T-helper 2 cell (primary cell): ENCODE measurements around the gene GABBR2.
A peak's percentile ranks its signal among the peaks of the same experiment; 100 is the strongest.

Source experiments
- DNase-seq, 5 experiments: peaks; one replicate each; pipeline versions ENCODE4 v3.0.0 to v3.0.0-alpha.2; 2012 to 2022

GABBR2 gene

DNA sequence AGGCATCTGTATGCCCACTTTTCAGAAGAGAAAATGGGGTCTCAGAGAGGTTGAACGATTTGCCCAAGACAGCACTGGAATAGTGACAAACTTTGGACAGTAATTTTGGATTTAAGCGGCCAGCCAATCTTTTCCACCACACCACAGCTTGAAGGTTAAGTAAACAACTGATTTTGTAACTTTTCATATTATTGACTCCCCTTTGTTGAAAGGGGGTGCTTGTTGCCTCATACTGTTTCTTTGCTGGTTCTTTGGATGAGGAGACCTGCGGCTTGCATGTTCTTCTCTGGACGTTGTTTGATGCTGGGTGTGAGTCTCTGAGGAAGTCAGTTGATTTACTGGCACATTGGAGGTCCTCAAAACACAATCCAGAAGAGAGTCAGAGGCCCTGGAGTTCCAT lies 11.7 kb upstream of the GABBR2 start:
- no peak for DNase-seq

DNA sequence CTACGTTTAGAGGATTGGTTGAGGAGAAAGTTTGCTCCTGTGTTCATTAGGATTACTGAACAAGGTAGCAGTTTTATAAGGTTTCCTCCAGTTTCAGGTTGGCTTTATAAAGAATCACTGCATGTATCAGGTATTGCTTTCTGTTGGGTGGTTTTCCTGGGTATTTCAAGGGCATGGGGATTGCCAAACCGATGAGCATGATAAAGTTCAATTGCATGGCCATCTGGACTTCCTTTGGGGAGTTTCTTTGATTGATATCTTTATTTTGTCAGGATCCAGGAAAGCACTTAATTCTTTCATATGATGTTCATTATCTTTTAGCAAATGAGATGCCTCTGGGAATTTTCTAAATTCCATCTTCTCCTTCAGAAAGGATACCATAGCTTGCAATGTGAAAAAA lies 10.3 kb upstream of the GABBR2 start:
- no peak for DNase-seq

DNA sequence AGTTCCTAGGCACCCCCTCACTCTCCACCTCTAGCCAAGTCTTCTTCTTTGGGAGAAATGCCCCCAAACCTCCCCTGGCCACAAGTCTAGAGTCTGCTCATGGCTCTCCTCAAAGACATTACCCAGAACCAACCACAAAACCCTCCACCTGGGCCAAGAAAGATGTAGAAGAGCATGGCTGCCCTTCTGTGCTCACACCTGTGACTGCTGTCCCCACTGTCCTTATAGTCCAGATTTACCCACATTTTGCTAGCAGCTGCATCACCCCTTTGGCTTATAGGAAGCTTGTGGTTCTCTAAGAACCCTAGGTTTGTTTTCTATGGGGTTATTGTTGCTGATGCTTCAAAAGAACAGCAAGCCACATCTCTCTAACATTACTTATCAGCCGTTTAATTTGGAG lies 6.1 kb upstream of the GABBR2 start:
- no peak for DNase-seq

DNA sequence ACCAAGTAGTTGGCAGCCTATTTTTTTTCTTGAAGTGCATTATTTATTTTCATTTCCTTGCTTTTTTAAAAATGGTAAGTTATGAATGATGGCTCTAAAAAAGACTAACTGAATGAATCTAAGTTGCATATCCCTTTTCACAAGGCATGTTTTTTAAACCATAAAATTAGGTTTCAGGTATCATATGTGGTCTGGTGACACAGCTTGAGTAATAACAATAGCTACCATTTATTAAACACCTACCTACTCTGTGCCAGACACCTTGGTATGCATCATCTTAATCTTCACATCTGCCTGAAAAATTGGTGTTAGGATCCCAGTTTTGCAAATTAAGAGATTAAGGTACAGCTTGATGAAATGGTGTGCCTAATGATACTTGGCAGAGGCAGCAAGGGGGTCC lies 4.3 kb upstream of the GABBR2 start:
- DNase-seq = no peak

DNA sequence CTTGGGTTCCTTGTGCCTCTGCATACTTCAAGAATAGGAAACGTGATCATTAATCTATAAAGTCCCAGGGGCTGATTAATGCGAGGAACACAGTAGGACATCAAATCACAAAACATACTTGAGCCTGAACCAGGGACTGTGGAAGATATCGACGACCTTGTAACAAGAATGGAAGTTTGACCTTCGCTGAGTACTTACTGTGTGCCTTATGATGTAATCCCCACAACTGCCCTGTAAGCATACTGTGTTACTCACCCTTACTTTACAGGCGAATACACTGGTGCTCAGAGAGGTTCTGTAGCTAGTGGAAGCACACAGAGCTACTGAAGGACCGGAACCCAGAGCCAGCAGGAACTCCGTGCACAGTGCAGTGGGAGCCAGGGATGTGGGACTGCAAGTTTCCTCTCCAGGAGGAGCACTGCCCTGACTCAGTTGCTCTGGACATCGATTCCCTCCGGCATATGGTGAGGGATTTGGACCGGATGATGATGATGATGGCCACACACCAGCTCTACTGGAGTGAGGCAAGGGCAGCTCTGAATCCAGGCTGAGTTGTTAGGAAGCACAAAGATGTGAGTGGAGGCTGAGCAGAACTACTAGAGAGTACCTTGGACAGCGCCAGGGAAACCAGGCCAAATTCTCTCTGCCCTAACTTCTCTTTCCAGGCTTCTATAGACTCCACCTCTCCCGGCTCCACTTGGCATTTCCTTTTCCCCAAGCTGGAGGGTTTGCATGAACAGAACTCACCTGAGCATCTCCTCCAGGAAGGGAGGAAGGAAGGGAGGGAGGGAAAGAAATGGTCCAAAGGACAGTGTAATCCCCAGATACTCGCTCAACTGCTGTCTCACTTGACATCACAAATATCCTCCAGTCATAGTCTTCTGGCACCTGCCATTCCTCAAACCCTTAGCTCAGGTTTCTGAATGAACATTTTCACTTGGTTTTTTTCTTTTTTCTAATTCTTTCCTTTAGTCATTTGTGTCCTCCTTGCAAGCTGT lies 1.5 kb upstream of the GABBR2 start:
- DNase-seq = no peak

DNA sequence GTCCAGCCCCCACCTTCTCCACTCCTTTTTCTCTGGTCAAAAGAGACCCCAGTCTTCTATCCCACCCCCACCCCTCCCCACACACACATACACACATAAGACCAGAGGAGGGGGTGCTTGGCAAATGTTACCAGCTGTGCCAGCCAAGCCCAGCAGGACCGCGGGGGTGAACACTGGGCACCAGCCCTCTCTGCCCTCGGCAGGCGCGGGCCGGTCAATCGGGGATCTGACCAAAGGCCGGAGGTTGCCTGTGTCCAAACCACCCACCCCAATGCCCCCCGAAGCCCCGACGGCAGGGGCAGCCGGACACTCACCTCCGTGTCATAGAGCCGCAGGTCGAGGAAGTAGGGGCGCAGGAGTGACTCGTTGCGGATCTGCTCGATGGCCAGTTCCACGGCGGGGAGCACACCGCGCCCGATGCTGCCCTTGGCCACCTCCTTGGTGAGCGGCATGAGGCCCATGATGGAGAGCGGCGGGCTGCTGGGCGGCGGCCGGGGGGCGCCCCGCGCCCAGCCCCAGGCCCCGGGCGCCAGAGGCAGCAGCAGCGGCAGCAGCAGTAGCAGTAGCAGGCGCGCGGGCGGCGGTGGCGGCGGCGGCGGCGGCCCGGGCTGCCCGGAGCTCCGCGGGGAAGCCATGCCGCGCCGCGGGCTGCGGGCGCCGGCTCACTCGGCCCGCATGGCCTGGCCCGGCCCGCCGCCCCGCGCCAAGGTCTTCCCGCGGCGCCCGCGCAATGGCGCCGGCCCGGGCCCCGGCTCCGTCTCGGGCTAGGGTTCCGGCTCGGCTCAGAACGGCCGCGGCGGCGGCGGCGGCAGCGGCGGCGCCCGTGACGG lies 417 bp downstream of the GABBR2 start:
- DNase-seq = no peak

DNA sequence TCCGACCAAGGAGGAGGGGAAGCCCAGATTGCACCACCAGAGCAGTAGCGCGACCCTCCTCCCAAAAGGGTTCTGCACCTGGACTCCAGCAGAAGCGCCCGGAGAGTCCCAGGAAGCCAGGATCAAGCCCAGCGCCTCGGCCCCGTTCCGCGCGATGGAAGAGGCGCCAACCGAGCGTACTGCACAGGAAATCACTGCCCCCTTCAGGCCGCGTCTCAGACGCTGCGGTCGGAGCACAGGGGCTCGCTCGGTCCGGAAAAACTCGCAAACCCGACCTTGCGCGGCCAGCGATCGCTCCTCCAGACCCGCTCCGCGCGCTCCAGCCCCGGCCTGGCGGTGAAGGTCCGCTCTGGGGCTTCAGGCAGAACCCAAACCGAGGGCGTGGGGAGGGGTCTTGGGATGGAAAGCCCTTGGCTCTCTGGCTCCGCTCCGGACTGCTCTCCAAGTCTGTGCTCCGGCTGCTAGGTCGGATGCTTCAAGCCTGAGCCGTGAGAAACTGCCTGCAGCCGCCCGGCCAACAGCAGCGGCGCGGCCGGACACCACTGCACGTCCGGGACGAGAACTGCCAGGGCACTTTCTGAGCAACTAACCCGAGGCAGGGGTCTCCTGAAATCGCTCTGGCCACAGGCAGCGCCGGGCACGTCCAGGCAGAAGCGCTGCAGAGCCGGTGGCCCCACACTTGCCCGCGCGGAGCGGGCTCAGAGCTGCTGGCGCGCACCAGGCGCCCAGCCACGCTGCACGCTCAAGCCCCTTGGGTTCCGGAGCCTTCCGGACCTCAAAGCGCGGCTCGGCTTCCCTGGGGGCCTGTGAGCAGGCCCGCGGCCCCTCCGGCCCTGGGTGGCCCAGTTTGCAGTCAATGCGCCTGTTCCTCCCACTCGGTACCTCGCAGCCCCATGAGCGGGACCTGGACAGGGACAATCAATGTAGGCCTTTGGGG lies 1.3 kb downstream of the GABBR2 start:
- DNase-seq = peak in 1 of 5 experiments; percentile 25

DNA sequence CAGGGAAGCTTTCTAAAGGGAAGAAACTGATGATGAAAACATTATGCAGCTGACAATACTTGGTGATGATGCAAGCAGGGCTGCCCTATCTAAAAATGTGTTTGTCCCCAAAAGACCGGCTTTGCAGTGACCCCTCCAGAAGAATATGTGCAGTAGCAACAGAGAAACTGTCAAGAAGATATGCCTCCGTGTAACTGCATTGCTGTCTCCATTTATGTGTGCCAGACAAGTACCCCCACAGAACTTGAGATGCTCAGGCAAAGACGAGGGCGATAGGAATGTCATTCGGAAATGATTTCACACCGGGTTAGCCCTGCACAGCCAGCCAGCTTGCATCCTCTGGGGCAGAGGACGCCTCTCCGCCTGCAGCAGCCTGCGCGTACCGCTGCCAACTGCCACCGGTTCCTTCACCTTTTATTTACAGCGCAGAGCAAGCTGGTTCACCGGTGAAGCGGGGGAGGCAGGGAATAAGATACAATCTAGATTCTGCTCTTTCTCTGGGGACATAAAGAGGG lies 2.0 kb downstream of the GABBR2 start:
- DNase-seq = no peak

DNA sequence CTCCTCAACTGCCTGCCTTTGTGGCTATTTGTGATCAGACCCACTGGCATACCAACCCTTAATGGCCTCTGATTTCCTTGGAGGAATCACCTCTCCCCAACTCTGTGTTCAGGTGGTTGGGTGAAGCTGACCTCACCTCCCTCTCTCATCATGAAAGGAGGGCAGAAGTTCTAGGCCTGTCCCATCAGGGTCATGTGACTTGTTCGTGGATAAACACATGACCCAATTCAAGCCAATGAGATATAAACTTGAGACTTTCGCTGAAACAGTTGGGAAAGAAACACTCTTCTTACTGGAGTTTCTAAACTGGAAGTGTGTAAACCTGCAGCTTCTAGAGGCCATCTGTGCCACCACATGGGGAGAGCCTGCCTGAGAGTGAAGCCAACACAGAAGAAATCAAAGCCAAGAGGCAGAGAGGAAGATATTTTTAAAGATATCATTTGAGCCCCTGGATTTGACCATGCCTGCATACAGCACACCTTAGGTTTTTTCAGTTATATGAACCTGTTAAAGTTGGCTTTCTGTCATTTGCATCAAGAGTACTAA lies 5.8 kb downstream of the GABBR2 start:
- no peak for DNase-seq

DNA sequence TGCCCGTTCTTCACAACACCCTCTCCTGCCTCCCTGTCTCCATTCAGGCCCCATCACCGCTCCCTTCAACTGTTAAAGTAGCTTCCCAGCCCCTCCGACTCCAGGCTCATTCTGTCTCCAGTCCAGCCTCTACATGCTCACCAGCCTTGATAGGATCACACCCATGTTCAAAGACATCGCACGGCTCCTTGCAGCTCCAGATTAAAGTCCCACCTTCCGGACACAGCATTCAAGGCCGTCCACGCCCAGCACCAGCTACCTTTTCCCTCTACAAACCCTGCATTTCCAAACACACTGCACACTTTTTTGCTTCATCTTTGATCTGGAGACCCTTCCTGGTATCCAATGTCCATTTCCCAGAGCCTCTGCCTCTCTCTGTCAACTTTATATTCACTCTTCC lies 6.4 kb downstream of the GABBR2 start:
- DNase-seq = no peak

DNA sequence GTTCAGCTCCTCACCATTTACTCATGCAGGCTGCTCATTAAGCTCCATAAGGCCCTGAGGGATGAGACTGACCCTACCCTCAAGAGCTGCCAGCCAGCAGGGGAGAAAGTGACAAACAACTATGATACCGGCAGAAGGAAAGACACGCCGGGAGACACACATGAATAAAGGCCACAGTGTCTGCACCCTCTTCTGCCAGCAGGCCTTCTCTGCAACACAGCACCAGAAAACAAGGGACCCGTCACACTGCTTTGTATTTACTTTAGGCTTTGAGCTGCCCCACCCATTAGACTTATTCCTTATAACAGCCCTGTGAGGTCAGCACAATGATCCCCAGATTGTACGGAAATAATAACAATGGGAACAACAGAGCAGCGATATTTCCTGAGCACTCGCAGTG lies 7.2 kb downstream of the GABBR2 start:
- DNase-seq = no peak

DNA sequence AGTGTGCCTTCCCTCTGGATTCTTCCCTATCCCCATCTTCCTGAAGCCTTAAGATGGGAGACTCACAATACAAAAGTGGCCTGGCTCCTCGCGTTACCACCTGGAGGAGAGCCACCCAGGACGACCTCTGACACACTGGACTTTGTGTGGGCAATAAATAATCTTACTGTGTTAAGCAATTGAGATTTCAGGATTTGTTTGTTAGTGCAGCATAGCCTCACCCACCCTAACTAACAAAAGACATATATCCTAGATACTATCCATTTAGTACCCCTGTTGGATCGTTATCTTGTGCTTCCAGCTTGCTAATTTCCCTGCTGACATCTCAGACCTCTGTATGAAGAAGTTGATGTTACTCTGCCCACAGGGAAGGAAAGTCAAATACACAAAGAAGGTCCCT lies 7.9 kb downstream of the GABBR2 start:
- DNase-seq = no peak

DNA sequence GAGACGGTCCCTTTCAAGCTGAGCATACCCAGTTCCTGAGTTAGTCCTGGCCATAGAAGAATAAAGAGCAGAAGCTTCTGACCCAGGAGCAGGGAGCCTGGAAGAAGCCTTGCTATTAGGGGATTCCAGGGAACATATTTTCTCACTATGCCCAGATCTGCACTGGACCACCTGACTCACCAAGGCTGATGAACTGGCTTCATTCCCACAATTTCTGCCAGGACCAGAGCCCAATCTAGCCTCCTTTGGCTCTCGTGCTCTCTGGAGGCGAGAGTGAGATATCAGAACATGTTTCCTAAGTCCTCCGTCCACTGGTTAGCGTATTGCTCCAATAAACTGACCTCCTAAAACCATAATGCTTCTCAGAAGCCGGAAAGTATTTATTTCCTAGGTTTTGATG lies 9.9 kb downstream of the GABBR2 start:
- DNase-seq = no peak

DNA sequence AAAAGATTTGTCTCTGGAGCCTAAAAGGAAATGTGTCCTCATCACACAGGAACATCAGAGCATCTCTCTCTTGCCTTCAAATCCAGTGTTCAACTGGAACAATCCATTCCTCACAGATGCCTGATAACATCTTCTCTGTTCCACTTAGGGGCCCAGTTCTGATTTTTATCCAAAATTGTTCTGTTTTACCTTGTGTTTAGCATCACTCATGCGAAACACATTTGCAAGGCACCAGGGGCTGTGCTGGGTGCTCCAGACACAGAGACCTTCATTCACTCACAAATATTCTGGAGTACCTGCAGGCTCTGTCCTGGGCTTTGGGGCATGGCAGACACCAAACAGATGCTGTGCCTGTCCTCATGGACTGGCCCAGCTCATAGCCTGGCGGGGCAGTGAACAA lies 13.8 kb downstream of the GABBR2 start:
- no peak for DNase-seq

DNA sequence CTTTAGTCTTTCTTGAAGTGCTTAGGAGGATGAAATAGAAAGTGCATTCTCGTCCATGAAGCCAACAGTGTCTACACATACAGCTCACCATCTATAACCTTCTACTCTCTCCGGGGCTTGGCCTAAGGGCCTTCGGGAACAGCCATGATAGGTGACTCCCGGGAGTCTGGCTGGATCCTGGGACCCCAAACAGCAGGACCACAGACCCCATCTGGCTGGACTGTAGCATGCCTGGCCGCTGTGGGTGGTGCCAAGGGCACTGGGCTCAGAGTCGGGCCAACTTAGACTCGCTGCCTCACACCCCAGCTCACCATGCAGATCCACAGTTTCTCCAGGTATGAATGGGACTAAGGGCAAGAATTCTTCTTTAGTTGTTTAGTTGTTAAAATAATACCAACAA lies 16.3 kb downstream of the GABBR2 start:
- no peak for DNase-seq

DNA sequence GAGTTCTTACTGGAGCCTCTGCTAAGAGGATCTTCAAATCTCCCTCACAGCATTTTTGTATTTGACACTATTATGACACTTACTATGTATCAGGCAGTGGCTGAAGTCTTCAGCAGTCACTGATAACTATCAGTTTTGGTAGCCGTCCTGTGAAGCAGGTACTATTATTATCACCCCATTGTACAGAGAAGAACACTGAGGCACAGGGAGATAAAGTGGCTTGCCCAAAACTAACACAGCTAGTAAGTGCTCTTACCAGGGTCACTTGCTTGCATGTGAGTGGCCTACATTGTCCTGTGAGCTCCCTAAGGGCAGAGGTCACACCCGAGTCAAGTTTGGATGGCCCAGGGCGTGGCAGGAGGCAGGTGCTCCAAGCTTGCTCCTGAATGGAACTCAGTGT lies 16.8 kb downstream of the GABBR2 start:
- no peak for DNase-seq

DNA sequence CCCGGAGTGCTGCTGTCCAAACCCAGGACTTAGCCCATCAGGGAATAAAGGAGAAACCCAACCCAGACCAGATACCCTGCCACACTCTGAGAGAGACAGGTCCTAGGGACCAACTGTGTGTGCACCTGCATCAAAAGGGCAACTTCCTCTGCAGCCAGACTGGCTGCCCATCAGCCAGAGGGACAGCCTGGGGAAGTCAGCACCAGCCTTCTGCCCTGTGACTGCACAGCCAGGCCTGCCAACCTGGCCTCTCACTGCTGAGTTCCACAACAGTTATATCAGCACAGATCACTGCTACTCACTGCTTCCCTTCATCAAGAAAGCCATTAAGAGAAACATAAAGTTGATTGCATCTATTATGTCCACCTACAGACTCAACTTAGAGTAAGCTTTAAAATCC lies 18.0 kb downstream of the GABBR2 start:
- no peak for DNase-seq

DNA sequence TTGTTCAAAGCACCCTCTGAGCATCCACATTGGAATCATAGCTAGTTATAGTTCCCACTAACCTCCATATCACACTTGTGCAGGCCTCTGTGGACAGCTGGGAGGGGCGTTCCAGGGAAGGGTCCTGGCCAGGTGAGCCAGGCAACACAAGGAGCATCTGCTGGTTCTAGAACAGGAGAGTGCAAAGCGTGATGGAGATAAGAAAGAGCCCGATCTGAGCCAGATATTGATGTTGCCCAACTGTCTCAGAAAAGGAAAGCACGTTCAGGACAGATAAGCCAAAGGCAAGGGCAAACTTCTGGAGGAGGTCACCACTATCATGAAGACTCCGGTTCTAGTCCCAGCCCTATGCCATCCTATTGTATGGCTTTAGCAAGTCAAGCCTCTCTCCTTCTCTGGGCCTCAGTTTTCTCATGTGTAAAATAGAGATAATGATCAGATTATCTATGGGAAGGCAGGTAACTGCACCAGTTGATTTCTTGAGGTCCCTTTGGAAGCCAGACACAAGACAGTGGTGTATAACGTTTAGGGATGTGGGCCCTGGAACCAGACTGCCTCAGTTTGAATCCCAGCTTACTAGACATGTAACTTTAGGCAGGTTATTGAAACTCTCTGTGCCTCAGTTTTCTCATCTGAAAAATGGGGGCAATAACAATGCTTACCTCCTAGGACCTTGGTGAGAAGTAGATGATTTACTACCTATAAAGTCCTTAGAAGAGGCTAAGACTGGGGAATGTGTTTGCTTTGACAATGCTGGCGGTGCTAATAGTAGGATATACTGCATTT lies 19.8 kb downstream of the GABBR2 start:
- DNase-seq = no peak

DNA sequence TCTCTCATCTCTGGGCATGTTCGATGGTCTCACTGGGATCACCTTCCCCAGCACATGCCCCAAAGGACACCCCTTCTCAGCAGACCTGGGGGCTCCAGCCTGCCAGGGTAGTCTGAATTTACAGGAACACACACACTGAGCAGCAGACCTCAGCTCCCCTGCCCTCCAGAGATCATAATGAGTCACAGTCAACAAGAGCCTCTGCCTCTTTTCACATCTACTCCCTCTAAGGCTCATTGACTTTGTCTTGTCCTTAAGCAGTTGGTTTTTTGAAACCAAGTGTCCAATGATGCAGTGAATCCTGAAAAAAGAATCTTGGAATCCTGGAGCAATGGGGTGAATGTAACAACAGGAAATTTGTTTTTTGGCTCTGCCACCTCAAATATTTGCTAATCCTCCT lies 20.8 kb downstream of the GABBR2 start:
- no peak for DNase-seq

DNA sequence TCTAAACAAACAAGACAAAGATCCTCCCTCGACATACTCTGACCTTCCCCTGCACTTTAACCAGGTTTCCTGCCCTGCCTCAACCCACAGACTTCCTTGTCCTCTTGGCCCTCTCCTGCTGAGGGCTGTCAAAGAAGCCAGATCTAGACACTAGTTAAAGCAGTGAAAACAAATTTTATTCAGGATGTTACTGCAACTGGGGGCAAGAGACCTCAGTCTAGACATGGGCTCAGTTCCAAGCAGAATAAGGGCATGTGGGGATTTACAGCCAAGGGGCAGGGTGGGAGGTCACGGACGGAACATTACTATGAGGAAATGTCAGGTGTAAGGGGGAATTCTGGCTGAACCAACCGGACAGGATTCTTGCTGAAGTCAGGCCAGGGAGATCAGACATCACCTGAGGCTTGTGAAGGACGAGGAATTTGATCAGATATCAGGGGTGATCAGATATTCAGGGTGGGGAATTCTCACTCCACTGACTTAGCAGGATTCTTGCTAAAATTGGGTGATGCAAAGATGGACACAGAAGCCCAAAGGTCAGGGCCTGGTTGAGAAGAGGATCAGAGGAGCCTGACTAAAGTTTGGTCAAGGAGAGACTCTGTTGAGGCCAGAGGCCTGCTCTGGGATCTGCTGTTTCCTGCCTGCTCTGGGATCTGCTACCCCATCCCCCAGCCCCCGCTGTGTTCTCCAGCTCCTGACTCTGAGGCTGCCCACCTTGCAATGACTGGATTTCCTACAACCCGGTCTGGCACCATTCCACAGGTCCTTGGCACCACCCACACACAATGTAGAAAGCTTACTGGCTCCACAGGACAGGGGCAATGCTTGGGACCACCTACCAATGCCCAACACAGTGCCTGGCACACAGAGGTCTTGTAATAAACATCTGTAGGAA lies 21.5 kb downstream of the GABBR2 start:
- DNase-seq = no peak
